ENCODE measurements around the gene MACROH2A2. TPM values are rescaled to one million over a fixed set of nuclear protein-coding genes. Genes with fewer than 3 reads are reported as not detected.
"Not testable (repeated sequence)": the region's sequence is repeated elsewhere in the genome, so short reads cannot be mapped to it uniquely, and the experiment has no call there.

MACROH2A2 gene
- total and polyA plus RNA-seq, 8 donors: 6.7 to 19.3 (median 9.8) TPM

GRCh38 chr10:70155255-70155838, 102.7 kb downstream of the MACROH2A2 start:
- H3K4me3 ChIP-seq: no peak overlapping the region
- H3K27ac ChIP-seq: no peak overlapping the region
- TF ChIP-seq CTCF (IDR thresholded peaks at IDR 0.05) (no peak), EP300 (IDR thresholded peaks at IDR 0.05) (no peak), POLR2AphosphoS5 (IDR thresholded peaks at IDR 0.05) (no peak), POLR2A (IDR thresholded peaks at IDR 0.05) (no peak)
- DNase-seq: no peak
- peaks cover 61 to 99% (median 93%) of the 10 kb centered on the region in 4 donors for H3K36me3 ChIP-seq
- intact Hi-C loops (cut with DNase I; ENCODE audit: low total_unique reads): no loop called here
- H3K9me3 ChIP-seq: no peaks in the 10 kb centered on the region
- H3K4me1 ChIP-seq: peaks cover 0 to 21% (median 5%) of the 10 kb centered on the region in 4 donors
- 48 to 72% (median 55%) methylated on average over 3 of the region's 3 CpGs for WGBS, 5 donors
- H3K27me3 ChIP-seq: no peaks in the 10 kb centered on the region

- no peak overlapping the region for H3K4me3 ChIP-seq
- peaks cover 36 to 84% (median 80%) of the 10 kb centered on the region in 4 donors for H3K36me3 ChIP-seq
- intact Hi-C loops (cut with DNase I; ENCODE audit: low total_unique reads): no loop called here
- 63 to 82% (median 73%) methylated on average over 2 of the region's 2 CpGs for WGBS, 5 donors
- H3K4me1 ChIP-seq: peaks cover 8 to 48% (median 23%) of the 10 kb centered on the region in 4 donors
- no peak for DNase-seq
- no peaks in the 10 kb centered on the region for H3K9me3 ChIP-seq
- H3K27ac ChIP-seq: no peak overlapping the region
- TF ChIP-seq POLR2AphosphoS5 (IDR thresholded peaks at IDR 0.05) (no peak), POLR2A (IDR thresholded peaks at IDR 0.05) (no peak), EP300 (IDR thresholded peaks at IDR 0.05) (no peak), CTCF (IDR thresholded peaks at IDR 0.05) (no peak)
- H3K27me3 ChIP-seq: no peaks in the 10 kb centered on the region
Measured at GRCh38 chr10:70158113-70158512, 105.5 kb downstream of the MACROH2A2 start.

- H3K4me3 ChIP-seq; H3K9me3 ChIP-seq; DNase-seq; intact Hi-C loops (cut with DNase I; ENCODE audit: low total_unique reads); H3K27me3 ChIP-seq; H3K27ac ChIP-seq: not testable (repeated sequence)
- Histone ChIP-seq H3K36me3 (peaks cover 26 to 74% (median 68%) of the 10 kb centered on the region in 4 donors), H3K4me1 (peaks cover 19 to 61% (median 32%) of the 10 kb centered on the region in 4 donors)
- WGBS, 5 donors: 31 to 93% (median 91%) methylated on average over 3 of the region's 3 CpGs
Measured at GRCh38 chr10:70159366-70159765, 106.7 kb downstream of the MACROH2A2 start.

GRCh38 chr10:70160798-70161197, 108.2 kb downstream of the MACROH2A2 start:
- DNase-seq: no peak
- WGBS, 5 donors: 21 to 48% (median 35%) methylated on average over 1 of the region's 1 CpG
- TF ChIP-seq POLR2A (IDR thresholded peaks at IDR 0.05) (no peak), POLR2AphosphoS5 (IDR thresholded peaks at IDR 0.05) (no peak), EP300 (IDR thresholded peaks at IDR 0.05) (no peak), CTCF (IDR thresholded peaks at IDR 0.05) (no peak)
- Histone ChIP-seq H3K4me1 (peaks cover 21 to 68% (median 36%) of the 10 kb centered on the region in 4 donors), H3K27me3 (no peaks in the 10 kb centered on the region), H3K4me3 (no peak overlapping the region), H3K9me3 (no peaks in the 10 kb centered on the region), H3K36me3 (peaks cover 17 to 62% (median 58%) of the 10 kb centered on the region in 4 donors), H3K27ac (no peak overlapping the region)
- intact Hi-C loops (cut with DNase I; ENCODE audit: low total_unique reads): no loop called here

Other genes starting within 250 kb of the MACROH2A2 start
- 10 to 100 TPM in 1 of 5 donors, 1 to 10 TPM in 4; 4.5 to 12.9 (median 5.8) TPM for gene AIFM2, start 80.0 kb downstream of the MACROH2A2 start, total RNA-seq
- 10 to 100 TPM in 2 of 3 donors, 1 to 10 TPM in 1; 6.3 to 14.5 (median 10.6) TPM for gene AIFM2, start 80.0 kb downstream of the MACROH2A2 start, polyA plus RNA-seq
- 10 to 100 TPM in 1 of 5 donors, 1 to 10 TPM in 4; 1.2 to 79.4 (median 3.9) TPM for gene TYSND1, start 93.9 kb downstream of the MACROH2A2 start, total RNA-seq
- 10 to 100 TPM in 1 of 3 donors, 1 to 10 TPM in 2; 4.8 to 16.3 (median 5.5) TPM for gene TYSND1, start 93.9 kb downstream of the MACROH2A2 start, polyA plus RNA-seq
- gene SAR1A, start 117.7 kb downstream of the MACROH2A2 start, total RNA-seq: 100 to 1,000 TPM in 1 of 5 donors, 10 to 100 TPM in 3, 1 to 10 TPM in 1; 8.7 to 178 (median 48.0) TPM
- 10 to 100 TPM; 23.2 to 31.0 (median 30.0) TPM for gene SAR1A, start 117.7 kb downstream of the MACROH2A2 start, polyA plus RNA-seq
- gene PPA1, start 180.6 kb downstream of the MACROH2A2 start, total RNA-seq: 100 to 1,000 TPM in 2 of 5 donors, 10 to 100 TPM in 3; 18.1 to 140 (median 93.9) TPM
- 100 to 1,000 TPM; 152 to 217 (median 162) TPM for gene PPA1, start 180.6 kb downstream of the MACROH2A2 start, polyA plus RNA-seq
- gene NPFFR1, start 231.2 kb downstream of the MACROH2A2 start, total RNA-seq: under 1 TPM in 2 of 5 donors, not detected in 3; under 0.01 to 0.45 TPM
- gene NPFFR1, start 231.2 kb downstream of the MACROH2A2 start, polyA plus RNA-seq: under 1 TPM in 1 of 3 donors, not detected in 2; 0.05 TPM